Measurements from ENCODE around the gene COL10A1.
A peak's percentile ranks its signal among the peaks of the same experiment; 100 is the strongest.

- TF ChIP-seq CTCF (IDR thresholded peaks at IDR 0.05; ENCODE audit: low read depth, low read length, poor library complexity, severe bottlenecking) = peak; percentile 51
- no peak for TF ChIP-seq EZH2phosphoT487 (IDR thresholded peaks at IDR 0.05; ENCODE audit: borderline replicate concordance, low read length)
These were observed 25.3 kb downstream of the COL10A1 start, which contains the start of gene NT5DC1 for GRCh38 chr6:116100419-116101301.
